Astrocyte of the spinal cord (primary cell): Measurements from ENCODE around the gene TMEM123.

ENCODE experiments used
- DNase-seq: peaks from one replicate; pipeline ENCODE4 v3.0.0; 2011; ENCODE audit warnings: low read depth, low spot score
- H3K4me3 ChIP-seq: 2 replicates; pipeline ENCODE4 v1.5.1; 2011; ENCODE audit warnings: low read depth, mild to moderate bottlenecking, low read length, moderate library complexity
- in situ Hi-C: cut with HindIII; loops from 2 replicates; pipeline ENCODE4 v1.10.0; 2017; ENCODE audit warnings: low sequenced_read_pairs
- TF ChIP-seq, protein P1 (sequence below): IDR thresholded peaks from 2 replicates; pipeline ENCODE4 v1.5.1; 2012; ENCODE audit warnings: low read depth, mild to moderate bottlenecking, low read length, inconsistent platforms

TMEM123 gene

GRCh38 chr11:102462610-102463009, 10.0 kb upstream of the TMEM123 start:
- TF ChIP-seq, protein P1, sequence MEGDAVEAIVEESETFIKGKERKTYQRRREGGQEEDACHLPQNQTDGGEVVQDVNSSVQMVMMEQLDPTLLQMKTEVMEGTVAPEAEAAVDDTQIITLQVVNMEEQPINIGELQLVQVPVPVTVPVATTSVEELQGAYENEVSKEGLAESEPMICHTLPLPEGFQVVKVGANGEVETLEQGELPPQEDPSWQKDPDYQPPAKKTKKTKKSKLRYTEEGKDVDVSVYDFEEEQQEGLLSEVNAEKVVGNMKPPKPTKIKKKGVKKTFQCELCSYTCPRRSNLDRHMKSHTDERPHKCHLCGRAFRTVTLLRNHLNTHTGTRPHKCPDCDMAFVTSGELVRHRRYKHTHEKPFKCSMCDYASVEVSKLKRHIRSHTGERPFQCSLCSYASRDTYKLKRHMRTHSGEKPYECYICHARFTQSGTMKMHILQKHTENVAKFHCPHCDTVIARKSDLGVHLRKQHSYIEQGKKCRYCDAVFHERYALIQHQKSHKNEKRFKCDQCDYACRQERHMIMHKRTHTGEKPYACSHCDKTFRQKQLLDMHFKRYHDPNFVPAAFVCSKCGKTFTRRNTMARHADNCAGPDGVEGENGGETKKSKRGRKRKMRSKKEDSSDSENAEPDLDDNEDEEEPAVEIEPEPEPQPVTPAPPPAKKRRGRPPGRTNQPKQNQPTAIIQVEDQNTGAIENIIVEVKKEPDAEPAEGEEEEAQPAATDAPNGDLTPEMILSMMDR: no peak
- in situ Hi-C loops: no loop called here
- no peak overlapping the region for H3K4me3 ChIP-seq
- no peak for DNase-seq

- DNase-seq: no peak
- in situ Hi-C loops: no loop called here
- TF ChIP-seq, protein P1: no peak
- H3K4me3 ChIP-seq: no peak overlapping the region
Observed at GRCh38 chr11:102459393-102459792, 6.8 kb upstream of the TMEM123 start.

- H3K4me3 ChIP-seq: no peak overlapping the region
- DNase-seq: no peak
- TF ChIP-seq, protein P1: no peak
- in situ Hi-C loops: no loop called here
Observed at GRCh38 chr11:102458548-102458947, 6.0 kb upstream of the TMEM123 start.

- TF ChIP-seq, protein P1: no peak
- DNase-seq: no peak
- H3K4me3 ChIP-seq: no peak overlapping the region
- in situ Hi-C loops: no loop called here
Observed at GRCh38 chr11:102457865-102458264, 5.3 kb upstream of the TMEM123 start.

DNA sequence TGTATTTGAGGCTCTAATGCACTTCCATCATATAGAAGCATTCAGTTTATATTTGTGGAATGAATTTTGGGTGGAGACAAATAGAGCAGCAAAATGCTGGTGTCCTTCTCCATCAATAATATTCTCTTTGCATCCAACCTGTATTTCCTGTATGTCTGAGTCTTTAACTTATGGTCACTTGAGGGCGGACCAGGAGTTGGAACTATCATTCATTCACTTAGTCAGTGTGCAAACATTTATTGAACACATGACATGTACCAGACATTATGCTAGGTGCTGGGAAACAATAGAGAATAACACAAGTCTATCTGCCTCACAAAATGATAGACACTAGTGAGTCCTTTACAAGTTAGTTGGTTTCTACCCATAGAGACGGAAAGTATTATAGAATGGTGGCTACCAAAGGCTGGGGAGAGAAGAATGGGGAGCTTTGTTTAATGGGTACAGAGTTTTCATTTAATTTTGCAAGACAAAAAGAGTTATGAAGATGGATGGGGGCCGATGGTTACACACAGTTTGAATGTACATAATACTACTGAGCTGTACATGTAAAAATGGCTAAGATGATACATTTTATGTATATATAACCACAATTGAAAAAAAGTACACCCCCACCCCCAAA, 4.6 kb upstream of the TMEM123 start:
- in situ Hi-C loops: no loop called here
- H3K4me3 ChIP-seq: no peak overlapping the region
- TF ChIP-seq, protein P1: no peak
- no peak for DNase-seq

- in situ Hi-C loops: no loop called here
- no peak for DNase-seq
Observed at GRCh38 chr11:102456381-102456780, 3.8 kb upstream of the TMEM123 start.

More at GRCh38 chr11:102456381-102456780, 3.8 kb upstream of the TMEM123 start:
- H3K4me3 ChIP-seq: no peak overlapping the region
- TF ChIP-seq, protein P1: no peak
